ENCODE data around the gene MBLAC1.

MBLAC1 gene

GRCh38 chr7:100126931-100127865, at the start of gene MBLAC1:
Gene MBLAC1, plus strand, starts transcription at chr7:100126967. Its CDS starts 429 bp downstream, at chr7:100127396.
- peak; percentile 88 for DNase-seq (ENCODE audit: low read depth, low spot score)

GRCh38 chr7:100077205-100077604, 49.6 kb upstream of the MBLAC1 start:
- DNase-seq (ENCODE audit: low read depth, low spot score) = no peak

GRCh38 chr7:100079024-100079560, 47.7 kb upstream of the MBLAC1 start:
- no peak for DNase-seq (ENCODE audit: low read depth, low spot score)

GRCh38 chr7:100080907-100081534, 45.7 kb upstream of the MBLAC1 start:
- DNase-seq (ENCODE audit: low read depth, low spot score) = peak; percentile 47

- DNase-seq (ENCODE audit: low read depth, low spot score) = peak; percentile 100
These were observed 45.1 kb upstream of the MBLAC1 start, which contains the start of gene ZNF3 for GRCh38 chr7:100081535-100082102. Gene ZNF3, minus strand, starts transcription at chr7:100081723. Its CDS starts 4,366 bp downstream, at chr7:100077357.

- no peak for DNase-seq (ENCODE audit: low read depth, low spot score)
These were observed 43.8 kb upstream of the MBLAC1 start for GRCh38 chr7:100082978-100083377.

- no peak for DNase-seq (ENCODE audit: low read depth, low spot score)
These were observed 41.3 kb upstream of the MBLAC1 start for GRCh38 chr7:100085515-100085914.

GRCh38 chr7:100087055-100087750, 39.6 kb upstream of the MBLAC1 start:
- peak; percentile 63 for DNase-seq (ENCODE audit: low read depth, low spot score)

- no peak for DNase-seq (ENCODE audit: low read depth, low spot score)
These were observed 38.6 kb upstream of the MBLAC1 start for GRCh38 chr7:100088095-100088620.

- DNase-seq (ENCODE audit: low read depth, low spot score) = peak; percentile 78
These were observed 37.9 kb upstream of the MBLAC1 start, which contains the start of gene COPS6 for GRCh38 chr7:100088621-100089457. Gene COPS6, plus strand, starts transcription at chr7:100088969. Its CDS starts 22 bp downstream, at chr7:100088991.

GRCh38 chr7:100089458-100090196, 37.1 kb upstream of the MBLAC1 start:
- DNase-seq (ENCODE audit: low read depth, low spot score) = no peak

- no peak for DNase-seq (ENCODE audit: low read depth, low spot score)
These were observed 36.0 kb upstream of the MBLAC1 start for GRCh38 chr7:100090527-100091410.

GRCh38 chr7:100091411-100092181, 35.2 kb upstream of the MBLAC1 start:
- DNase-seq (ENCODE audit: low read depth, low spot score) = peak; percentile 52

- DNase-seq (ENCODE audit: low read depth, low spot score) = no peak
These were observed 33.7 kb upstream of the MBLAC1 start for GRCh38 chr7:100093054-100093453.

GRCh38 chr7:100093498-100093897, 33.3 kb upstream of the MBLAC1 start:
- DNase-seq (ENCODE audit: low read depth, low spot score) = no peak

GRCh38 chr7:100093925-100094486, 32.8 kb upstream of the MBLAC1 start:
- peak; percentile 32 for DNase-seq (ENCODE audit: low read depth, low spot score)

- no peak for DNase-seq (ENCODE audit: low read depth, low spot score)
These were observed 31.5 kb upstream of the MBLAC1 start for GRCh38 chr7:100095289-100095688.
